Suppressor macrophage (primary cell): ENCODE measurements around the gene ZNF638.
"Not testable (repeated sequence)": the region's sequence is repeated elsewhere in the genome, so short reads cannot be mapped to it uniquely, and the experiment has no call there.

ENCODE experiments used
- DNase-seq, 4 experiments: peaks; one replicate each; pipeline ENCODE4 v3.0.0-alpha.2; 2020 to 2022
- total RNA-seq, 17 experiments: gene quantifications; one replicate each; lab custom pipeline; 2026; ENCODE audit warnings: mixed read lengths in 6 of 17, inconsistent platforms in 3 of 17; lab: John Stamatoyannopoulos, UW

The ZNF638 gene
- total RNA-seq, result 41.2 to 195 (median 127) reads per million in 17 experiments

- DNase-seq, result peak; percentile 98 to 99 (median 98)
Observed at GRCh38 chr2:71331581-71332434, at the start of gene ZNF638. TSS of gene ZNF638 (plus strand) at chr2:71331782. CDS start at chr2:71348955, 17,173 bp downstream.

- DNase-seq, result no peak
Observed at GRCh38 chr2:71281950-71282349, 49.6 kb upstream of the ZNF638 start.

- peak in 3 of 4 experiments; percentile 9 to 28 (median 16) for DNase-seq
Observed at GRCh38 chr2:71282493-71282892, 49.1 kb upstream of the ZNF638 start.

- no peak for DNase-seq
Observed at GRCh38 chr2:71283131-71283530, 48.5 kb upstream of the ZNF638 start.

GRCh38 chr2:71285706-71286105 is 45.9 kb upstream of the ZNF638 start:
- DNase-seq, result no peak

- no peak for DNase-seq
Observed at GRCh38 chr2:71291398-71291797, 40.2 kb upstream of the ZNF638 start.

- no peak for DNase-seq
Observed at GRCh38 chr2:71292159-71292558, 39.4 kb upstream of the ZNF638 start.

GRCh38 chr2:71298914-71299313 is 32.7 kb upstream of the ZNF638 start:
- DNase-seq, result no peak

- peak; percentile 7 to 64 (median 31) for DNase-seq
Observed at GRCh38 chr2:71299507-71299906, 32.1 kb upstream of the ZNF638 start.

GRCh38 chr2:71303849-71304248 is 27.7 kb upstream of the ZNF638 start:
- no peak for DNase-seq

- DNase-seq, result no peak
Observed at GRCh38 chr2:71306762-71307161, 24.8 kb upstream of the ZNF638 start.

- no peak for DNase-seq
Observed at GRCh38 chr2:71313016-71313766, 18.4 kb upstream of the ZNF638 start.

GRCh38 chr2:71317060-71317459 is 14.5 kb upstream of the ZNF638 start:
- no peak for DNase-seq

- DNase-seq, result not testable (repeated sequence)
Observed at GRCh38 chr2:71317900-71318299, 13.7 kb upstream of the ZNF638 start.

GRCh38 chr2:71323386-71323785 is 8.2 kb upstream of the ZNF638 start:
- DNase-seq, result no peak

- DNase-seq, result no peak
Observed at GRCh38 chr2:71326968-71327367, 4.6 kb upstream of the ZNF638 start.

- DNase-seq, result no peak
Observed at GRCh38 chr2:71327916-71328315, 3.7 kb upstream of the ZNF638 start.

- no peak for DNase-seq
Observed at GRCh38 chr2:71330155-71330554, 1.4 kb upstream of the ZNF638 start.

GRCh38 chr2:71330585-71331330 is 824 bp upstream of the ZNF638 start:
- no peak for DNase-seq

- DNase-seq, result not testable (repeated sequence)
Observed at GRCh38 chr2:71331331-71331580, 326 bp upstream of the ZNF638 start.

GRCh38 chr2:71332435-71332796 is 834 bp downstream of the ZNF638 start:
- DNase-seq, result no peak

GRCh38 chr2:71333619-71334018 is 2.0 kb downstream of the ZNF638 start:
- no peak for DNase-seq

GRCh38 chr2:71336384-71336783 is 4.8 kb downstream of the ZNF638 start:
- DNase-seq, result no peak
